IMR-90 (cell line): Measurements from ENCODE around the gene CCDC18. TPM values are rescaled to one million over a fixed set of nuclear protein-coding genes. Genes with fewer than 3 reads are reported as not detected.

Experiments
- ATAC-seq: fragments of 200-7000 bp; cut with Tn5 transposase; 2 replicates; pipeline ENCODE4 v1.9.1; 2020; ENCODE audit warnings: low read depth, mild to moderate bottlenecking, moderate library complexity
- BruUV-seq: library from RNA; stranded (reverse); fragments of 400-500 nt; replicated peaks from 2 replicates; lab custom pipeline; 2021; lab: Mats Ljungman, UMichigan
- CTCF ChIA-PET: fragments of 300-600 bp; formaldehyde crosslinking; extraction: SDS; loops from one replicate; lab custom pipeline; 2021; ENCODE audit warnings: antibody characterized with exemption; lab: Yijun Ruan, JAX
- POLR2A ChIA-PET: fragments of 300-600 bp; sonication (Branson Sonifier 250); formaldehyde crosslinking; loops from one replicate; lab custom pipeline; 2022; ENCODE audit warnings: antibody characterized with exemption; ENCODE audit not compliant: unreplicated experiment; lab: Charles Lee
- DNase-seq: peaks from one replicate; pipeline ENCODE4 v3.0.0; 2013
- H2AFZ ChIP-seq: replicated peaks from 2 replicates; pipeline ENCODE3; 2013; ENCODE audit warnings: low read length, mild to moderate bottlenecking; ENCODE audit not compliant: poor library complexity
- H2AK5ac ChIP-seq: 2 replicates; pipeline ENCODE4 v1.6.1; 2013; ENCODE audit warnings: low read depth, low read length, inconsistent platforms
- H2AK9ac ChIP-seq: replicated peaks from 2 replicates; pipeline ENCODE3; 2013; ENCODE audit warnings: mild to moderate bottlenecking, low read depth, low read length, moderate library complexity; ENCODE audit not compliant: poor library complexity
- H2BK120ac ChIP-seq: 2 replicates; pipeline ENCODE4 v1.6.1; 2013; ENCODE audit warnings: low read depth, low read length, inconsistent platforms
- H2BK15ac ChIP-seq: 3 replicates; pipeline ENCODE4 v1.6.1; 2013; ENCODE audit warnings: low read depth, low read length, inconsistent platforms
- H2BK20ac ChIP-seq: 2 replicates; pipeline ENCODE4 v1.6.1; 2013; ENCODE audit warnings: low read depth, mild to moderate bottlenecking, inconsistent platforms, low read length, moderate library complexity
- H2BK5ac ChIP-seq: 2 replicates; pipeline ENCODE4 v1.6.1; 2013; ENCODE audit warnings: mild to moderate bottlenecking, low read depth, low read length, inconsistent platforms; ENCODE audit not compliant: poor library complexity, severe bottlenecking
- H3K14ac ChIP-seq: replicated peaks from 2 replicates; pipeline ENCODE4 v1.6.1; 2013; ENCODE audit warnings: low read depth, low read length, inconsistent platforms
- H3K18ac ChIP-seq: 2 replicates; pipeline ENCODE4 v1.6.1; 2013; ENCODE audit warnings: low read depth, low read length, control low read depth
- H3K23ac ChIP-seq: 2 replicates; pipeline ENCODE4 v1.6.1; 2013; ENCODE audit warnings: low read depth, low read length, inconsistent platforms
- H3K27ac ChIP-seq: 2 replicates; pipeline ENCODE4 v1.5.1; 2013; ENCODE audit warnings: mild to moderate bottlenecking, control low read depth, low read length; ENCODE audit not compliant: insufficient read depth
- H3K27me3 ChIP-seq: 2 replicates; pipeline ENCODE4 v1.6.1; 2013; ENCODE audit warnings: low read length; ENCODE audit not compliant: control insufficient read depth, insufficient read depth
- H3K36me3 ChIP-seq: 2 replicates; pipeline ENCODE4 v1.6.1; 2013; ENCODE audit warnings: low read length, mixed read lengths; ENCODE audit not compliant: control insufficient read depth, insufficient read depth
- H3K4ac ChIP-seq: 2 replicates; pipeline ENCODE4 v1.6.1; 2013; ENCODE audit warnings: low read depth, low read length, inconsistent platforms
- H3K4me1 ChIP-seq: 2 replicates; pipeline ENCODE4 v1.6.1; 2013; ENCODE audit warnings: low read length, mixed read lengths; ENCODE audit not compliant: control insufficient read depth, insufficient read depth
- H3K4me2 ChIP-seq: 2 replicates; pipeline ENCODE4 v1.6.1; 2013; ENCODE audit warnings: low read depth, mild to moderate bottlenecking, control low read depth, low read length, moderate library complexity
- H3K4me3 ChIP-seq: 2 replicates; pipeline ENCODE4 v1.5.1; 2013; ENCODE audit warnings: low read depth, mild to moderate bottlenecking, control low read depth, low read length, moderate library complexity; ENCODE audit not compliant: insufficient read depth
- H3K56ac ChIP-seq: 2 replicates; pipeline ENCODE4 v1.6.1; 2013; ENCODE audit warnings: low read length, inconsistent platforms; ENCODE audit not compliant: insufficient read depth; ENCODE audit errors: extremely low read depth
- H3K79me1 ChIP-seq, 2 experiments: 2 replicates each; pipeline ENCODE4 v1.6.1; 2013; ENCODE audit warnings: low read length in 2 of 2, inconsistent platforms in 1 of 2, low read depth in 1 of 2
- H3K9ac ChIP-seq: 2 replicates; pipeline ENCODE4 v1.6.1; 2013; ENCODE audit warnings: low read depth, low read length, control low read depth
- H3K9me1 ChIP-seq: 2 replicates; pipeline ENCODE4 v1.6.1; 2013; ENCODE audit warnings: low read length, inconsistent platforms; ENCODE audit not compliant: insufficient read depth
- H3K9me3 ChIP-seq: 2 replicates; pipeline ENCODE4 v1.6.1; 2013; ENCODE audit warnings: low read length; ENCODE audit not compliant: control insufficient read depth, insufficient read depth
- H4K20me1 ChIP-seq: 2 replicates; pipeline ENCODE4 v1.6.1; 2013; ENCODE audit warnings: low read length, inconsistent platforms; ENCODE audit not compliant: insufficient read depth
- H4K5ac ChIP-seq: 2 replicates; pipeline ENCODE4 v1.6.1; 2013; ENCODE audit warnings: mild to moderate bottlenecking, low read depth, low read length, control low read depth
- H4K8ac ChIP-seq, 2 experiments: 2 replicates each; pipeline ENCODE4 v1.6.1; 2013; ENCODE audit warnings: low read depth in 2 of 2, low read length in 2 of 2, control low read depth in 1 of 2, inconsistent platforms in 1 of 2
- H4K91ac ChIP-seq: 2 replicates; pipeline ENCODE4 v1.6.1; 2013; ENCODE audit warnings: low read depth, low read length, inconsistent platforms; ENCODE audit not compliant: insufficient read depth
- BHLHE40 ChIP-seq: fragments of 150-350 bp; IDR thresholded peaks from 2 replicates; pipeline ENCODE4 v1.6.1; 2016; ENCODE audit warnings: mild to moderate bottlenecking, low read depth, low read length
- CEBPB ChIP-seq: IDR thresholded peaks from 2 replicates; pipeline ENCODE4 v1.6.1; 2012; ENCODE audit warnings: low read depth, low read length, improper control_type of control experiment
- CHD1 ChIP-seq: IDR thresholded peaks from 2 replicates; pipeline ENCODE4 v1.6.1; 2012; ENCODE audit warnings: low read depth, low read length, improper control_type of control experiment
- FOS ChIP-seq: fragments of 150-350 bp; IDR thresholded peaks from 2 replicates; pipeline ENCODE4 v1.6.1; 2016; ENCODE audit warnings: low read depth, low read length
- MAFK ChIP-seq: IDR thresholded peaks from 2 replicates; pipeline ENCODE4 v1.6.1; 2012; ENCODE audit warnings: low read depth, low read length, improper control_type of control experiment
- MAZ ChIP-seq: IDR thresholded peaks from 2 replicates; pipeline ENCODE4 v1.6.1; 2012; ENCODE audit warnings: low read depth, mild to moderate bottlenecking, low read length, improper control_type of control experiment, moderate library complexity, borderline replicate concordance
- MXI1 ChIP-seq: IDR thresholded peaks from 2 replicates; pipeline ENCODE4 v1.6.1; 2012; ENCODE audit warnings: low read depth, mild to moderate bottlenecking, low read length, moderate library complexity, borderline replicate concordance
- NFE2L2 ChIP-seq: fragments of 150-350 bp; IDR thresholded peaks from 2 replicates; pipeline ENCODE4 v1.6.1; 2016; ENCODE audit warnings: low read depth, mild to moderate bottlenecking, low read length
- POLR2A ChIP-seq: IDR thresholded peaks from 2 replicates; pipeline ENCODE4 v1.6.1; 2012; ENCODE audit warnings: mild to moderate bottlenecking, low read depth, low read length
- RAD21 ChIP-seq: IDR thresholded peaks from 2 replicates; pipeline ENCODE4 v1.6.1; 2012; ENCODE audit warnings: low read length, improper control_type of control experiment
- RCOR1 ChIP-seq: IDR thresholded peaks from 2 replicates; pipeline ENCODE4 v1.6.1; 2012; ENCODE audit warnings: mild to moderate bottlenecking, low read length, improper control_type of control experiment; ENCODE audit not compliant: insufficient replicate concordance
- RFX5 ChIP-seq: IDR thresholded peaks from 2 replicates; pipeline ENCODE4 v1.8.0; 2012; ENCODE audit warnings: low read depth, mild to moderate bottlenecking, low read length, moderate library complexity
- SMC3 ChIP-seq: fragments of 150-350 bp; IDR thresholded peaks from 2 replicates; pipeline ENCODE4 v1.6.1; 2016; ENCODE audit warnings: low read depth, mild to moderate bottlenecking, antibody characterized with exemption, low read length, moderate library complexity
- WGBS, 2 experiments: methylation state at CpG; one replicate each; pipeline versions ENCODE4 v1.1.5 to v1.1.7; 2013; ENCODE audit warnings: missing lambda C conversion rate in 2 of 2; ENCODE audit not compliant: insufficient read length in 1 of 2; ENCODE audit errors: extremely low coverage in 2 of 2; 5-methylcytosine and 5-hydroxymethylcytosine counted together
- dilution Hi-C: fragments of 300-500 bp; cut with HindIII; formaldehyde crosslinking; loops from one replicate; pipeline ENCODE4 v1.14.3; 2018; ENCODE audit warnings: low sequenced_read_pairs; ENCODE audit not compliant: unreplicated experiment
- in situ Hi-C: fragments of 300-500 bp; cut with MboI; formaldehyde crosslinking; loops from 3 replicates; pipeline ENCODE4 v1.14.3; 2019; ENCODE audit warnings: low sequenced_read_pairs, inconsistent platforms, mixed read lengths
- intact Hi-C: fragments of 100-400 bp; cut with micrococcal nuclease; formaldehyde crosslinking; loops from 2 replicates; pipeline ENCODE4 v1.10.0; 2022
- polyA plus RNA-seq, 3 experiments: library from polyadenylated mRNA; depleted of rRNA; stranded (reverse); fragments of >200 nt; gene quantifications; 2 replicates each; pipeline ENCODE4 v1.2.3, GENCODE V29; 2012; ENCODE audit warnings: low replicate concordance in 1 of 3
- total RNA-seq: library from RNA; depleted of rRNA; stranded (reverse); fragments of >200 nt; gene quantifications from 2 replicates; pipeline ENCODE4 v1.2.3, GENCODE V29; 2012
- TF ChIP-seq, protein P1 (sequence below): fragments of 150-350 bp; IDR thresholded peaks from 2 replicates; pipeline ENCODE4 v1.6.1; 2016; ENCODE audit warnings: low read depth, mild to moderate bottlenecking, low read length, moderate library complexity, borderline replicate concordance
- TF ChIP-seq, protein P2 (sequence below): conservative IDR thresholded peaks from 2 replicates; pipeline ENCODE4 v1.5.1; 2012; ENCODE audit warnings: mild to moderate bottlenecking, low read depth, low read length, improper control_type of control experiment
- TF ChIP-seq, protein P3 (sequence below): fragments of 150-350 bp; IDR thresholded peaks from 2 replicates; pipeline ENCODE4 v1.6.1; 2017; ENCODE audit warnings: mild to moderate bottlenecking, antibody characterized with exemption, low read length, low read depth

Gene CCDC18
- total and polyA plus RNA-seq, 2 of the 4 experiments (the other 2 are of a cell fraction): 5.5 to 7.3 TPM

DNA sequence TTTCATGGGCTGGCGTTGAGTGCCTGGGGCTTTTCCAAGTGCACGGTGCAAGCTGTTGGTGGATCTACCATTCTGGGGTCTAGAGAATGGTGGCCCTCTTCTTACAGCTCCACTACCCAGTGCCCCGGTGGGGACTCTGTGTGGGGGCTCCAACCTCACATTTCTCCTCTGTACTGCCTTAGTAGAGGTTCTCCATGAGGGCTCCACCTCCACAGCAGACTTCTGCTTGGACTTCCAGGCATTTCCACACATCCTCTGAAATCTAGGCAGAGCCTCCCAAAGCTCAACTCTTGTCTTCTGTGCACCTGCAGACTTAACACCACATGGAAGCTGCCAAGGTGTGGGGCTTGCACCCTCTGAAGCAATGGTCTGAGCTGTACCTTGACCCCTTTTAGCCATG, 82.1 kb downstream of the CCDC18 start:
- Histone ChIP-seq H2AK9ac (no peak overlapping the region), H4K91ac (no peak overlapping the region), H2BK15ac (no peak overlapping the region), H3K9me3 (peaks cover 6% of the 10 kb centered on the region), H2BK20ac (no peak overlapping the region), H2AFZ (no peak overlapping the region), H3K4me1 (no peaks in the 10 kb centered on the region), H3K9me1 (no peaks in the 10 kb centered on the region), H4K5ac (no peak overlapping the region), H3K56ac (no peak overlapping the region), H4K8ac (no peak overlapping the region), H3K4ac (no peak overlapping the region), H3K27ac (no peak overlapping the region), H3K18ac (no peak overlapping the region), H3K23ac (no peak overlapping the region), H3K9ac (no peak overlapping the region), H3K79me1 (no peaks in the 10 kb centered on the region), H3K27me3 (no peaks in the 10 kb centered on the region), H3K14ac (no peak overlapping the region), H3K4me3 (no peak overlapping the region), H4K20me1 (no peaks in the 10 kb centered on the region), H2BK5ac (no peak overlapping the region), H3K36me3 (peaks cover 7% of the 10 kb centered on the region), H3K4me2 (no peak overlapping the region), H2AK5ac (no peak overlapping the region), H2BK120ac (no peak overlapping the region)
- dilution Hi-C loops (no loop called here), intact Hi-C loops (no loop called here), in situ Hi-C loops (no loop called here)
- DNase-seq (no peak), ATAC-seq (no peak)
- POLR2A ChIA-PET: no interaction called here
- BruUV-seq: no TSS peak
- no CpG with 5 or more reads among the region's 3 CpGs for WGBS, 2 experiments
- CTCF ChIA-PET: no interaction called here
- no peak for TF ChIP-seq BHLHE40
- TF ChIP-seq, protein P1, sequence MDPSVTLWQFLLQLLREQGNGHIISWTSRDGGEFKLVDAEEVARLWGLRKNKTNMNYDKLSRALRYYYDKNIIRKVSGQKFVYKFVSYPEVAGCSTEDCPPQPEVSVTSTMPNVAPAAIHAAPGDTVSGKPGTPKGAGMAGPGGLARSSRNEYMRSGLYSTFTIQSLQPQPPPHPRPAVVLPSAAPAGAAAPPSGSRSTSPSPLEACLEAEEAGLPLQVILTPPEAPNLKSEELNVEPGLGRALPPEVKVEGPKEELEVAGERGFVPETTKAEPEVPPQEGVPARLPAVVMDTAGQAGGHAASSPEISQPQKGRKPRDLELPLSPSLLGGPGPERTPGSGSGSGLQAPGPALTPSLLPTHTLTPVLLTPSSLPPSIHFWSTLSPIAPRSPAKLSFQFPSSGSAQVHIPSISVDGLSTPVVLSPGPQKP: no peak
- no peak for TF ChIP-seq SMC3
- no peak for TF ChIP-seq MXI1
- no peak for TF ChIP-seq RFX5
- TF ChIP-seq, protein P2, sequence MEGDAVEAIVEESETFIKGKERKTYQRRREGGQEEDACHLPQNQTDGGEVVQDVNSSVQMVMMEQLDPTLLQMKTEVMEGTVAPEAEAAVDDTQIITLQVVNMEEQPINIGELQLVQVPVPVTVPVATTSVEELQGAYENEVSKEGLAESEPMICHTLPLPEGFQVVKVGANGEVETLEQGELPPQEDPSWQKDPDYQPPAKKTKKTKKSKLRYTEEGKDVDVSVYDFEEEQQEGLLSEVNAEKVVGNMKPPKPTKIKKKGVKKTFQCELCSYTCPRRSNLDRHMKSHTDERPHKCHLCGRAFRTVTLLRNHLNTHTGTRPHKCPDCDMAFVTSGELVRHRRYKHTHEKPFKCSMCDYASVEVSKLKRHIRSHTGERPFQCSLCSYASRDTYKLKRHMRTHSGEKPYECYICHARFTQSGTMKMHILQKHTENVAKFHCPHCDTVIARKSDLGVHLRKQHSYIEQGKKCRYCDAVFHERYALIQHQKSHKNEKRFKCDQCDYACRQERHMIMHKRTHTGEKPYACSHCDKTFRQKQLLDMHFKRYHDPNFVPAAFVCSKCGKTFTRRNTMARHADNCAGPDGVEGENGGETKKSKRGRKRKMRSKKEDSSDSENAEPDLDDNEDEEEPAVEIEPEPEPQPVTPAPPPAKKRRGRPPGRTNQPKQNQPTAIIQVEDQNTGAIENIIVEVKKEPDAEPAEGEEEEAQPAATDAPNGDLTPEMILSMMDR: no peak
- no peak for TF ChIP-seq MAFK
- no peak for TF ChIP-seq CEBPB
- no peak for TF ChIP-seq RCOR1
- TF ChIP-seq RAD21: no peak
- TF ChIP-seq FOS: no peak
- no peak for TF ChIP-seq NFE2L2
- no peak for TF ChIP-seq MAZ
- no peak for TF ChIP-seq CHD1
- TF ChIP-seq, protein P3, sequence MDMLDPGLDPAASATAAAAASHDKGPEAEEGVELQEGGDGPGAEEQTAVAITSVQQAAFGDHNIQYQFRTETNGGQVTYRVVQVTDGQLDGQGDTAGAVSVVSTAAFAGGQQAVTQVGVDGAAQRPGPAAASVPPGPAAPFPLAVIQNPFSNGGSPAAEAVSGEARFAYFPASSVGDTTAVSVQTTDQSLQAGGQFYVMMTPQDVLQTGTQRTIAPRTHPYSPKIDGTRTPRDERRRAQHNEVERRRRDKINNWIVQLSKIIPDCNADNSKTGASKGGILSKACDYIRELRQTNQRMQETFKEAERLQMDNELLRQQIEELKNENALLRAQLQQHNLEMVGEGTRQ: no peak
- no peak for TF ChIP-seq POLR2A
